Heart left ventricle (tissue), 16 donors: ENCODE measurements around the gene ABI1. TPM values are rescaled to one million over a fixed set of nuclear protein-coding genes. Genes with fewer than 3 reads are reported as not detected.

Experiments
- ATAC-seq, 4 donors: fragments of 200-7000 bp; cut with Tn5 transposase; one replicate each; pipeline ENCODE4 v1.9.1; 2020 to 2022; ENCODE audit warnings: moderate library complexity in 4 of 4, mild to moderate bottlenecking in 3 of 4, moderate number of reproducible peaks in 1 of 4
- DNase-seq, 5 donors: peaks; one replicate each; pipeline ENCODE4 v3.0.0-alpha.2; 2020
- H3K27ac ChIP-seq, 12 donors: fragments of 200-600 bp; sonication (generic) in 4 of 12; one replicate each; pipeline versions ENCODE4 v1.5.0 to v1.8.0; 2016 to 2022; ENCODE audit warnings: mild to moderate bottlenecking in 2 of 12
- H3K27me3 ChIP-seq, 9 donors: fragments of 200-600 bp; sonication (generic) in 2 of 9; one replicate each; pipeline versions ENCODE4 v1.5.1 to v1.8.0; 2016 to 2022; ENCODE audit warnings: mild to moderate bottlenecking in 3 of 9
- H3K36me3 ChIP-seq, 9 donors: fragments of 200-600 bp; sonication (generic) in 2 of 9; one replicate each; pipeline versions ENCODE4 v1.5.0 to v1.8.0; 2018 to 2022; ENCODE audit warnings: mild to moderate bottlenecking in 2 of 9
- H3K4me1 ChIP-seq, 12 donors: fragments of 200-600 bp; sonication (generic) in 4 of 12; one replicate each; pipeline versions ENCODE4 v1.5.0 to v1.8.0; 2016 to 2022; ENCODE audit warnings: mild to moderate bottlenecking in 3 of 12
- H3K4me3 ChIP-seq, 12 donors: fragments of 200-600 bp; sonication (generic) in 4 of 12; one replicate each; pipeline versions ENCODE4 v1.5.0 to v1.8.0; 2017 to 2022; ENCODE audit warnings: mild to moderate bottlenecking in 9 of 12, moderate library complexity in 4 of 12
- H3K9me3 ChIP-seq, 12 donors: fragments of 200-600 bp; sonication (generic) in 4 of 12; one replicate each; pipeline versions ENCODE4 v1.5.0 to v1.8.0; 2016 to 2022; ENCODE audit warnings: mild to moderate bottlenecking in 1 of 12
- POLR2A ChIP-seq, 2 donors: fragments of 450-650 bp; IDR thresholded peaks; one replicate each; pipeline ENCODE4 v1.6.1; 2017; ENCODE audit warnings: antibody characterized with exemption in 2 of 2, mild to moderate bottlenecking in 2 of 2, moderate library complexity in 2 of 2
- WGBS, 4 donors: extraction: QIAGEN DNeasy Blood & Tissue Kit in 2 of 4; methylation state at CpG; one replicate each; pipeline versions ENCODE4 v1.1.5 to v1.1.7; 2013 to 2018; 5-methylcytosine and 5-hydroxymethylcytosine counted together
- intact Hi-C, 10 donors: fragments of 100-400 bp; cut with DNase I; formaldehyde crosslinking; loops; one replicate each; pipeline versions ENCODE4 v1.11.1 to v1.14.2; 2022
- polyA plus RNA-seq, 2 donors: library from polyadenylated mRNA; stranded (reverse); fragments of 200-250 nt; gene quantifications; one replicate each; pipeline ENCODE4 v1.2.3, GENCODE V29; 2013
- total RNA-seq, 9 donors: library from RNA; depleted of rRNA in 2 of 9; stranded (reverse); fragments of >200 nt in 2 of 9; fragmentation: NEBNext Ultra II Directional in 3 of 9; extraction: Animal tissue kit (Norgen Biotek cat#: 25700) in 3 of 9; gene quantifications; one replicate each; pipeline versions ENCODE4 v1.1.0 to v1.2.4, GENCODE V29; 2016 to 2023
- TF ChIP-seq, protein P1 (sequence below), 12 donors: fragments of 200-600 bp; sonication (generic) in 4 of 12; IDR thresholded peaks; one replicate each; pipeline versions ENCODE4 v1.5.0 to v1.8.0; 2018 to 2022; ENCODE audit warnings: antibody characterized with exemption in 12 of 12, mild to moderate bottlenecking in 5 of 12
- donor health status: ischemic (EF 13 %, LVEDD 7.1; RV severe dilation, severe dysfunction).
- donor health status: healthy with polysubstance abuse.
- donor health status: DM: no; HTN: yes; CAD: no.
- donor health status: DM: no; HTN: no; CAD: no.
- donor health status: ischemic (EF 25% LVEDD 6.9; RV normal size, moderate dysfunction).
- donor health status: ischemic (EF 25% LVEDD 5.7; RV mildly dilated, moderate dysfunction).
- donor health status: healthy.
- donor health status: DM: yes; HTN: yes; CAD: no.
- donor health status: ischemic (EF 35%, LVEDD 5.7; RV mildly dilated, moderate dysfunction).
- donor health status: nonischemic (EF 11% LVEDD 7.7; RV severe dilation, severe dysfunction).
- donor health status: DM: yes; HTN: yes; CAD: no.
- donor health status: PGD.
- donor health status: ischemic (EF 29% LVEDD 5.4; RV normal size, mild dysfunction).
- donor health status: nonischemic (EF 23%, LVEDD 6.1; RV moderate dilation, normal function).

ABI1 gene
- total and polyA plus RNA-seq, 11 donors, result 8.5 to 50.0 (median 25.6) TPM

GRCh38 chr10:26821699-26822570 is 38.8 kb downstream of the ABI1 start:
- no peak overlapping the region for H3K27ac ChIP-seq
- TF ChIP-seq, protein P1, sequence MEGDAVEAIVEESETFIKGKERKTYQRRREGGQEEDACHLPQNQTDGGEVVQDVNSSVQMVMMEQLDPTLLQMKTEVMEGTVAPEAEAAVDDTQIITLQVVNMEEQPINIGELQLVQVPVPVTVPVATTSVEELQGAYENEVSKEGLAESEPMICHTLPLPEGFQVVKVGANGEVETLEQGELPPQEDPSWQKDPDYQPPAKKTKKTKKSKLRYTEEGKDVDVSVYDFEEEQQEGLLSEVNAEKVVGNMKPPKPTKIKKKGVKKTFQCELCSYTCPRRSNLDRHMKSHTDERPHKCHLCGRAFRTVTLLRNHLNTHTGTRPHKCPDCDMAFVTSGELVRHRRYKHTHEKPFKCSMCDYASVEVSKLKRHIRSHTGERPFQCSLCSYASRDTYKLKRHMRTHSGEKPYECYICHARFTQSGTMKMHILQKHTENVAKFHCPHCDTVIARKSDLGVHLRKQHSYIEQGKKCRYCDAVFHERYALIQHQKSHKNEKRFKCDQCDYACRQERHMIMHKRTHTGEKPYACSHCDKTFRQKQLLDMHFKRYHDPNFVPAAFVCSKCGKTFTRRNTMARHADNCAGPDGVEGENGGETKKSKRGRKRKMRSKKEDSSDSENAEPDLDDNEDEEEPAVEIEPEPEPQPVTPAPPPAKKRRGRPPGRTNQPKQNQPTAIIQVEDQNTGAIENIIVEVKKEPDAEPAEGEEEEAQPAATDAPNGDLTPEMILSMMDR (IDR thresholded peaks at IDR 0.05), result no peak
- no peak for TF ChIP-seq POLR2A (IDR thresholded peaks at IDR 0.05)
- intact Hi-C loops, result no loop called here

GRCh38 chr10:26815500-26815899 is 45.3 kb downstream of the ABI1 start:
- Histone ChIP-seq H3K9me3 (peaks cover 0 to 4% (median 0%) of the 10 kb centered on the region in 12 donors), H3K36me3 (peaks cover 0 to under 1% (median 0%) of the 10 kb centered on the region in 9 donors), H3K27ac (no peak overlapping the region), H3K27me3 (no peaks in the 10 kb centered on the region), H3K4me1 (peaks cover 0 to 25% (median 0%) of the 10 kb centered on the region in 12 donors), H3K4me3 (no peak overlapping the region)
- no peak for DNase-seq
- intact Hi-C loops, result no loop called here
- 85 to 100% (median 99%) methylated on average over 2 of the region's 2 CpGs for WGBS, 4 donors
- TF ChIP-seq, protein P1 (IDR thresholded peaks at IDR 0.05), result no peak
- no peak for TF ChIP-seq POLR2A (IDR thresholded peaks at IDR 0.05)
- ATAC-seq, result no peak

More at GRCh38 chr10:26821699-26822570, 38.8 kb downstream of the ABI1 start:
- H3K9me3 ChIP-seq, result no peaks in the 10 kb centered on the region
- H3K4me1 ChIP-seq, result peaks cover 0 to 19% (median 0%) of the 10 kb centered on the region in 12 donors
- DNase-seq, result no peak
- no peak overlapping the region for H3K4me3 ChIP-seq
- H3K36me3 ChIP-seq, result peaks cover 0 to 18% (median 14%) of the 10 kb centered on the region in 9 donors
- H3K27me3 ChIP-seq, result no peaks in the 10 kb centered on the region
- no peak for ATAC-seq
- WGBS, 4 donors, result 90 to 96% (median 95%) methylated on average over 3 of the region's 3 CpGs

- Histone ChIP-seq H3K4me3 (no peak overlapping the region), H3K27me3 (no peaks in the 10 kb centered on the region), H3K27ac (no peak overlapping the region), H3K9me3 (peaks cover 0 to 4% (median 0%) of the 10 kb centered on the region in 12 donors), H3K4me1 (peaks cover 0 to 25% (median 4%) of the 10 kb centered on the region in 12 donors), H3K36me3 (no peaks in the 10 kb centered on the region)
- 90 to 92% (median 91%) methylated on average over 7 of the region's 7 CpGs for WGBS, 4 donors
- TF ChIP-seq, protein P1 (IDR thresholded peaks at IDR 0.05), result no peak
- TF ChIP-seq POLR2A (IDR thresholded peaks at IDR 0.05), result no peak
- intact Hi-C loops, result no loop called here
- no peak for DNase-seq
- ATAC-seq, result no peak
These were observed 50.2 kb downstream of the ABI1 start for GRCh38 chr10:26810435-26811026.

DNA sequence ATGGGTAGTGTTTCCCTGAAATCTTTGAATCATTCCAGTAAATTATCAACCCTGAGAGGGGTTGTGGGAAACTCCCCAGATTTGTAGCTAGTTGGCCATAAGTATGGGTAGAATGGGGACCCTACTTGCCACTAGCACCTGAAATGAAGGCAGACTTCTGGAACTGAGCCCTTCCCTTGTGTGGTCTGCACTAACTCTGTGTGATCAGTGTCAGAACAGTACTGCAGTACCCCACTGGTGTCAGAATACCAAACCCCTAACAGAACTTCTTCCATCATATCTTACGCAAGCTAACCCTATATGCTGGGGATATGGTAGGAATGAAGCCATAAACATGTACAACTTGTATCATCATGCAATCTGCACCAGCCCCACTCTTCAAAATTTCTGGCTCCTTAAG is 50.8 kb downstream of the ABI1 start:
- no peak for ATAC-seq
- Histone ChIP-seq H3K4me3 (no peak overlapping the region), H3K9me3 (peaks cover 0 to 4% (median 0%) of the 10 kb centered on the region in 12 donors), H3K27ac (no peak overlapping the region), H3K36me3 (no peaks in the 10 kb centered on the region), H3K4me1 (peaks cover 0 to 31% (median 9%) of the 10 kb centered on the region in 12 donors), H3K27me3 (no peaks in the 10 kb centered on the region)
- 98 to 100% (median 100%) methylated on average over 1 of the region's 1 CpG for WGBS, 4 donors
- intact Hi-C loops, result no loop called here
- no peak for DNase-seq
- no peak for TF ChIP-seq POLR2A (IDR thresholded peaks at IDR 0.05)
- TF ChIP-seq, protein P1 (IDR thresholded peaks at IDR 0.05), result no peak
